Suppressor macrophage (primary cell): ENCODE data around the gene RGS11.

Source experiments
- DNase-seq, 4 experiments: peaks; one replicate each; pipeline ENCODE4 v3.0.0-alpha.2; 2020 to 2022

The RGS11 gene

GRCh38 chr16:296276-296675 lies 20.5 kb upstream of the RGS11 start:
- no peak for DNase-seq

DNA sequence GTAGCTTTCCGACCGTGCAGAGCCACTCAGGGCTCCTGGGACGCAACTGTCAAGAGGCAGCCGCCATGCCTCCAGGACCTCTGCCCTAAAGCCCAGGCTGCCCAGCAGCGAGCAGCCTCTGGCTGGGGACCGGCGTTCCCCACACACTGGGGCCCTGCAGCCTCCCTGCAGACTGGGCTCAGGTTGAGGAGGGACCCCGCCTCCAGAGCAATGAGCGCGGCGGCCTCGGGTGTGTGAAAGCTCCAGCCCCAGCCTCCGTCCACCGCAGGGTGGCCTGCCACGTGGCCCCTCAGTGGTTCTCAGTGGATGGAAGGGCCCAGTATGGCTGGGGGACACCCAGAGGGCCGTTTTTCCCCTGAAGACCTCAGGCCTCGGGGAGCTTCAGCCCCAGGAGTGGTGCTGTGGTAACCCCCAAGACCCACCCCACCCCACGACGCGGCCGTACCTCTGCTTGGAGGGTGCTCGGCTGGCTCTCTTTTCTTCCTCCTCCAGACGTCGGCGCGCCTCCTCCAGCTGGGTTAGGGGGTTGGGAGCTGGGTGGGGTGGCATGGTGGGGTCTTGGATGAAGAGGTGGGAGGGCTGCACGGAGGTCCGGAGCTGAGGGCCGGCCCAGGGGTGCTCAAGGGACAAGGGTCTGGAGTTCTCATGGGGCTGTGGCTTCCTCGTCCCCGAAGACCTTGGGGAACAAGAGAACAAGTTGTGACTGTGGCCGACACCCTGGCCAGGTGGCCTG lies 17.5 kb upstream of the RGS11 start:
- DNase-seq = no peak

GRCh38 chr16:291539-291938 lies 15.8 kb upstream of the RGS11 start:
- DNase-seq = no peak

- no peak for DNase-seq
Measured at GRCh38 chr16:290681-291405, 15.1 kb upstream of the RGS11 start.

DNA sequence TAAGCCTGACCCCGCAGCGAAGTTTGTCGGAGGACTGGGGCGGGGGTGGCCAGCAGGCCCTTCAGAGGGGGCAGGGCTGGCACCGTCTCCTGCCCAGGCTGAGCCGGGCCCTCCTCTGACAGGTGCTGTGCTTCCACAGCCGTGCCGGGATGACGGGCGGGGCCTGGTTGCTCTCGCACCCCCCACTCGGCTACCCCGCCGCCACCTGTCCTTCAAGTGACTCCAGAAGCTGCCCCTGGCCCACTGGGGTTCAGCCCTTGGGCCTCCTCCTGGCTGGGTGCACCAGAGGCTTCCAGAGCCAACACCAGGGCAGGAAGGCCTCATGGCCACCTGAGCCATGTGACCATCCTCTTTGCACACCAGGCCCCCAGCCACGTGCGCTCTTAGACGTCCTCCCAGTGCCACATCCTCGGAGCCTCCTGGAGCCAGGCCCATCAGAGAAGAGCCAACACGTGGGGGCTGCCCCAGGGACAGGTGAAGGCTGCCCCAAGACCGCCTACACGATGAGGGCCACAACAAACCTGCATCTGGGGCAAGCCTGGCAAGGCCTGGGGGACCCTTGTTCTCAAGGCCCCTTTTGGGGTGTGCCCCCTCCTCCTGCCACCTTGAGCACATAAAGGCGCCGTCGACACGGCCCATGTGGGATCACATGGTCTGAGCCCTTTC lies 14.4 kb upstream of the RGS11 start:
- no peak for DNase-seq

DNA sequence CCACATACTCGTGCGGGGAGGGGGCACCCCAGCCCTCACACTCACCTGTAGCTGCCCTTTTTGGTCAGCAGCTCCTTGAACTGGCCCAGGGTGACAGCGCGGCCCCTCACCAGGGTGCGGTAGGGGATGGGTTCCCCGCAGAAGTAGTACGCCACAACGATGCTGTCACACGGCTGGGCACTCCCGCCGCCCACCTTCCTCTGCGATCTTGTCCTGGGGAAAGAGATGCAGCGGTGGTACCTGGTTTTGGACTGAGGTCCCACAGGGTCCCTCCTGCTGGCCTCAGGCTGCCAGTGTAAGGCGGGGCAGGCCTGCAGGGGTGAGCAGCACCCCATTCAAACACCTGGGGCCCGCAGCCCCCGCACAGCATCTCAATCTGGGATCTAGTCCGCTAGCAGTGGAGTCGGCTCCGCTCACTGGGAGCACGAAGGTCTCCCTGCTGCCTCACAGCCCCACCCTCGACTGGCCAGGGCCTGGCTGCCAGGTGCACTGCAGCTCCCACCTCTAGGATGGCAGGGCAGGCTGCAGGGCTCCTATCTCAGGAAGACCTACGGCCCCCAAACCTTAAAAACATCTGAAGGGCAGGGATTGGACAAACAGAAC lies 13.8 kb upstream of the RGS11 start:
- DNase-seq = no peak

DNA sequence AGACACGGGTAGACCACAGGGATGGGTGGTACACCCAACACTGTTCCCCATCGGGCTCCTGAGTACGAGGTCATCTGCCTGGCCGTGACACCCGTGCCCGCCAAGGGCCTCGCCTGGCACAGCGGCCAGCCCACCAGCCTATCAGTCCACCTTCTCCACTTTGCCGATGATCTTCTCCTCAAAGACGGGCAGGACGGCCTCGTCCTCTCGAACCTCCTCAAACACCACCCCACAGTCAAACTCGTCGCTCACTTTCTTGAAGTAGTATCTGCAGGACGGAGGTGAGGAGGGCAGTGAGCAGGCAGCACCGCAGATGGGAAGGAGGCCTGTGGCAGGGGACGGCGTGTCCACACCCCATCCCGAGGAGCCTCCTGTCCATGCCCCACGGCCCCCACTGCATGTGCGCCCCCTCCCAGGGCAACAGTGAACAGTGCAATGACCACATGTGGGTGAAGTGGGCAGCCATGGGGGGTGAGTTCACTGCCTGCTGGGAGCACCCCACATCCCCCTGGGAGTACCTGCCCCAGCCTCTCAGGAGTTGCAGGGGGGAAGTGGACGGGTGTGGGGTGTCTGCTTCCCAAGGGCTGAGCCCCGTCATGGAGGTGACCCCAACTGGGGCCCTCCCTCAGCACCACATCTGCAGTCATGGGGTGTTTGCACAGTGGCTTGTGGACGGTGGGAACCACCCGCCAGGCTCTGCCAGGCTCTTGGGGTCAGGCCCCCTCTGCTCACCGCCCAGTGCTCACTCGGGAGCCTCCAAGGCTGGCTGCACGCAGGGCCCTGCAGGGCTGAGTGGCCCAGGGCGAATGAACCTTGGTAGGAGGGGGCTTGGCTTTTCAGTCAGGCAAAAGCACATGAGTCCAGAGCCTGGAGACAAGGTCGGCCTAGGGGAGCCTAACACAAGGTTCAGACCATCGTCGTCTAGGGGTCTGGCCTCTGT lies 12.5 kb upstream of the RGS11 start:
- DNase-seq = no peak

GRCh38 chr16:287298-287811 lies 11.6 kb upstream of the RGS11 start:
- DNase-seq = no peak

GRCh38 chr16:286491-287297 lies 10.9 kb upstream of the RGS11 start:
- no peak for DNase-seq

- no peak for DNase-seq
Measured at GRCh38 chr16:285146-286055, 9.7 kb upstream of the RGS11 start.

DNA sequence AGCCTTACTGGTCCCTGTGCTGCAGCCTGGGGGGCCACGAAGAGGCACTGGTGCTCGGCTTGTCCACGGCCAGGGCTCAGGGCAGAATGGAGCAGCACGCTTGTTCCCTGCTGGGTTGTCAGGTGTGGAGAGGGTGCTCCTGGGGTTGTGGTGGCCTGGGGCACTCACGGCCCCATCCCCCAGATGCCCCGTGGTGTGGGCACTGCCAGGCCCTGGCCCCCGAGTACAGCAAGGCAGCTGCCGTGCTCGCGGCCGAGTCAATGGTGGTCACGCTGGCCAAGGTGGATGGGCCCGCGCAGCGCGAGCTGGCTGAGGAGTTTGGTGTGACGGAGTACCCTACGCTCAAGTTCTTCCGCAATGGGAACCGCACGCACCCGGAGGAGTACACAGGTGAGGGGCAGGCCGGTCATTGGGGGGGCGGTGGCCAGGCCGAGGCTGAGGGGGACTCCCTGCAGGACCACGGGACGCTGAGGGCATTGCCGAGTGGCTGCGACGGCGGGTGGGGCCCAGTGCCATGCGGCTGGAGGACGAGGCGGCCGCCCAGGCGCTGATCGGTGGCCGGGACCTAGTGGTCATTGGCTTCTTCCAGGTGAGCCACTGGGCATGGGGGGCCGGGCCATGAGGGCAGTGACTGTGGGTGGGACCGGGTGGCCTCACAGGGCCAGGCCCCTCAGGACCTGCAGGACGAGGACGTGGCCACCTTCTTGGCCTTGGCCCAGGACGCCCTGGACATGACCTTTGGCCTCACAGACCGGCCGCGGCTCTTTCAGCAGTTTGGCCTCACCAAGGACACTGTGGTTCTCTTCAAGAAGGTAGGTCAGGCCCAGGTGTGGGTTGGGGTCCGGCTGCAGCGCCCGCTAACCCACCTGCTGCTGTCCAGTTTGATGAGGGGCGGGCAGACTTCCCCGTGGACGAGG lies 8.7 kb upstream of the RGS11 start:
- no peak for DNase-seq

DNA sequence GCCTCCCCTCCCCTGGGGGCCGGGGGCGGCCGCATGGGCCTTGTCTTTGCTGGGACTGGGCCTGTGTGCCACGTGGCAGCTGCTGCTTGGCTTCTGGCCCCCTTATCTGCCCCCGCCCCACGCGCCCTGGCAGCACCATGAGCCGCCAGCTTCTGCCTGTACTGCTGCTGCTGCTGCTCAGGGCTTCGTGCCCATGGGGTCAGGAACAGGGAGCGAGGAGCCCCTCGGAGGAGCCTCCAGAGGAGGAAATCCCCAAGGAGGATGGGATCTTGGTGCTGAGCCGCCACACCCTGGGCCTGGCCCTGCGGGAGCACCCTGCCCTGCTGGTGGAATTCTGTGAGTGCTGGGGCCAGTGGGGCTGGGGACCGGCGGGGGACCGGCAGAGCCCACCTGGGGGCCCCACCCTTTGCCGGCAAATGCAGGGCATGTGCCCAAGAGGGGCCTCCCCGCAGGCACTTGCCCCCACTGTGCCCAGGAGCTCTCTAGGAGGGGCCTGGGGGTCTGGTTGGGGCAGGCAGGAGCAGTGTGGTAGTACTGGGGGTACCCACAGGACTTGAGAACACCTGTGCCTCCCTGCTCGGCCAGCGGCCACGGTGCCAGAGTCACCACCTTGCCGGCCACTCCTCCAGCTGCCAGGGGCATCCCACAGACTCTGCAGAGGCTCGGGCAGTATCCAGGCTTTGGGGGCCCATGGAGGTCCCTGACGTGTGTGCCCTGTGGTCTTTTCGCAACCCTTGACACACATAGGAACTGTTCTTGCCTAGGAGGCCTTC lies 7.5 kb upstream of the RGS11 start, which contains the start of gene PDIA2:
Gene PDIA2, plus strand, starts transcription at position 132 of the 773 bp plus-strand sequence. Its CDS starts 6 bp downstream, at position 138.
- DNase-seq = no peak

DNA sequence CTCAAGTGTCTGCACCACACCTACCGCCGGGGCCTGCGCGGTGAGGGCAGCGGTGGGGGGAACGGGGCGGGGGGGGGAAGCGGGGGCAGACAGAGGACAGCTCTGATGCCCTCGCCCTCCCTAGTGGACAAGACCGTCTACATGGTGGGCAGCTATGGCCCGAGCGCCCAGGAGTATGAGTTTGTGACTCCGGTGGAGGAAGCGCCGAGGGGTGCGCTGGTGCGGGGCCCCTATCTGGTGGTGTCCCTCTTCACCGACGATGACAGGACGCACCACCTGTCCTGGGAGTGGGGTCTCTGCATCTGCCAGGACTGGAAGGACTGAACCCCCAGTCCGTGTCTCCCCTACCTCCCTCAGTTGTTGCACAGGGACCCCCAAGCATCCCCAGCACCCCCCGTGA lies 6.7 kb upstream of the RGS11 start:
- DNase-seq = no peak

GRCh38 chr16:281660-282255 lies 6.0 kb upstream of the RGS11 start:
- no peak for DNase-seq

DNA sequence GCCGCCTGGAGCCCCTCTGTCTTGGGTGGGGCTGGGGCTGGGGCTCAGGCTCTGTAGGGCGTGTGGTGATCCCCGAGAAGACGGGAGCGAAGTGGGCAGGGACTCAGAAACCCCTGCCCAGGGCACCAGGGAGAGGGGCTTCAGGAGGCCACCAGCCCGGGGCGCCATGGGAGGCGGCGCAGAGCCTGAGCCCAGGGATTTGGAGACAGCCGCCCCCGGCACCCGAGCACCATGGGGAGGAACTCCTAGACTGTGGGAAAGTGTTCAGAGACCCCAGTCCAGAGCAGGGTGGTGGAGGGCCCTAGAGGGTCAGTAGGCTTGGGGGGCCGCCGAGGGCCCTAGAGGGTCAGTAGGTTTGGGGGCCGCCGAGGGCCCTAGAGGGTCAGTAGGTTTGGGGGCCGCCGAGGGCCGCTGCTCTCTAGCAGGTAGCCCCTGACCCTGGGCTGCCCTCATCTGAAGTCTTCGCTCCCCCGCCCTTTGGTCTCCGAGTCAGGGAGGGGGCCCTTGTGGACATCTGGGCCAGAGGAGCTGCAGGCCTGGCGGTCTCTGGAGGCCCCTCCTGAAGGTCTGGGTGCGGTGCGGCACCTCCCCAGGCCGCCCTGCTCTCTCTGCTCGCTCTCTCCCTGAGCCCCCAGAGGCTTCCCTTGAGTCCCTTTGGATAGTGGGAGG lies 5.4 kb upstream of the RGS11 start:
- no peak for DNase-seq

DNA sequence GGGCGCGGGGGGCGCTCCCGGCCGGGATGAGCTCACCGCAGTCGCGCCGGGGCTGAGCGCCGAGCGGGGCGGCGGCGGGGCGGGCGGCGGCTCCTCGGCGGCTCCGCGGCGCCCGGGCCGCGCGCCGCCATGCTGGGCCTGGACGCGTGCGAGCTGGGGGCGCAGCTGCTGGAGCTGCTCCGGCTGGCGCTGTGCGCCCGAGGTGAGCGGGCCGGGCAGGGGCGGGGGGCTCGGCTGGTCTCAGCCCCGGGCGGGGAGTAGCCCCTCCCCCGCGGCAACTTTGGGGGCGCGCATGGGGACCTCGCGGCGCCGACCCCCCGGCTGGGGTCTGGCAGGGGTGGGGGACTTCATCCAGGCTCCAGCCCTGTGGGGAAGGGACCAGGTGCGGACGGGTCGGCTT lies 4.8 kb upstream of the RGS11 start, which contains the start of gene ARHGDIG:
Gene ARHGDIG, plus strand, starts transcription at position 40 of the 400 bp plus-strand sequence. Its CDS starts 90 bp downstream, at position 130.
- DNase-seq = no peak

DNA sequence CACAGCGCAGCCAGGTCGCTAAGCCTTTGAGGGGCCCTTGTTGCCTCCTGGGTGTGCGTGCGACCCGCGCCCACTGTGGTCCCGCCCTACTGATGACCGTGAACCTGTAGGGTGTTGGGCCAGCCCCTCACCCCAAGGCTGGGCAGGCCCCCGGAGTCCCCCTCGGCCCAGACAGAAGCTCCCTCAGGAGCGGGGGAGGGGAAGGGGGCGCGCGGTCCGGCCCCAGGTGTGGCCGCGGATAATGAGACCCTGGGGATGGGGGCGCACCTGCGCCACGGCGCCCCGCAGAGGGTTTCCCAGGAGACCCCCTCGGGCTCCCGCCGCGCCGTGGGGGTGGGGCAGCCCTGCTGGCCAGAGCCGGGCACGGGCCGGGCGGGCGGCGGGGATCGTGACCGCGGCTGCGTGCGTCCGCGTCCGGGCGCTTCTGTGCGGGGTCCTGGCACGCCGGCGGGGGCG lies 4.3 kb upstream of the RGS11 start:
- DNase-seq = no peak
